ENCODE results near the gene VEGFC.

Gene VEGFC

GRCh38 chr4:176675810-176676209 is 116.9 kb downstream of the VEGFC start:
- no peak for DNase-seq

- DNase-seq: no peak
Observed at GRCh38 chr4:176671532-176671931, 121.2 kb downstream of the VEGFC start.

- no peak for DNase-seq
Observed at GRCh38 chr4:176668324-176668723, 124.4 kb downstream of the VEGFC start.

GRCh38 chr4:176664964-176665363 is 127.8 kb downstream of the VEGFC start:
- DNase-seq: no peak

- no peak for DNase-seq
Observed at GRCh38 chr4:176660561-176660960, 132.2 kb downstream of the VEGFC start.

- no peak for DNase-seq
Observed at GRCh38 chr4:176656108-176656507, 136.6 kb downstream of the VEGFC start.

- DNase-seq: no peak
Observed at GRCh38 chr4:176654565-176655216, 138.0 kb downstream of the VEGFC start.

- DNase-seq: no peak
Observed at GRCh38 chr4:176653401-176654220, 139.1 kb downstream of the VEGFC start.

- DNase-seq: no peak
Observed at GRCh38 chr4:176646311-176646710, 146.4 kb downstream of the VEGFC start.

GRCh38 chr4:176645246-176645960 is 147.3 kb downstream of the VEGFC start:
- no peak for DNase-seq

- no peak for DNase-seq
Observed at GRCh38 chr4:176642472-176642871, 150.2 kb downstream of the VEGFC start.

- DNase-seq: no peak
Observed at GRCh38 chr4:176641237-176641636, 151.5 kb downstream of the VEGFC start.

- no peak for DNase-seq
Observed at GRCh38 chr4:176638992-176639391, 153.7 kb downstream of the VEGFC start.

GRCh38 chr4:176636292-176636691 is 156.4 kb downstream of the VEGFC start:
- no peak for DNase-seq

GRCh38 chr4:176635372-176636261 is 157.1 kb downstream of the VEGFC start:
- DNase-seq: no peak

Measured in activated CD8-positive, alpha-beta memory T cell treated with anti-CD3 and anti-CD28 coated beads for 24 hours (primary cell).